GM19467 (cell line): ENCODE data around the gene SRMS.

ENCODE experiments used
- ATAC-seq: cut with Tn5 transposase; IDR thresholded peaks from one replicate; pipeline ENCODE4 v1.9.1; 2021; ENCODE audit warnings: mild to moderate bottlenecking, moderate library complexity; ENCODE audit not compliant: unreplicated experiment

SRMS gene

GRCh38 chr20:63539441-63540370 is 7.8 kb downstream of the SRMS start:
- no peak for ATAC-seq

GRCh38 chr20:63539092-63539430 is 8.5 kb downstream of the SRMS start:
- no peak for ATAC-seq

DNA sequence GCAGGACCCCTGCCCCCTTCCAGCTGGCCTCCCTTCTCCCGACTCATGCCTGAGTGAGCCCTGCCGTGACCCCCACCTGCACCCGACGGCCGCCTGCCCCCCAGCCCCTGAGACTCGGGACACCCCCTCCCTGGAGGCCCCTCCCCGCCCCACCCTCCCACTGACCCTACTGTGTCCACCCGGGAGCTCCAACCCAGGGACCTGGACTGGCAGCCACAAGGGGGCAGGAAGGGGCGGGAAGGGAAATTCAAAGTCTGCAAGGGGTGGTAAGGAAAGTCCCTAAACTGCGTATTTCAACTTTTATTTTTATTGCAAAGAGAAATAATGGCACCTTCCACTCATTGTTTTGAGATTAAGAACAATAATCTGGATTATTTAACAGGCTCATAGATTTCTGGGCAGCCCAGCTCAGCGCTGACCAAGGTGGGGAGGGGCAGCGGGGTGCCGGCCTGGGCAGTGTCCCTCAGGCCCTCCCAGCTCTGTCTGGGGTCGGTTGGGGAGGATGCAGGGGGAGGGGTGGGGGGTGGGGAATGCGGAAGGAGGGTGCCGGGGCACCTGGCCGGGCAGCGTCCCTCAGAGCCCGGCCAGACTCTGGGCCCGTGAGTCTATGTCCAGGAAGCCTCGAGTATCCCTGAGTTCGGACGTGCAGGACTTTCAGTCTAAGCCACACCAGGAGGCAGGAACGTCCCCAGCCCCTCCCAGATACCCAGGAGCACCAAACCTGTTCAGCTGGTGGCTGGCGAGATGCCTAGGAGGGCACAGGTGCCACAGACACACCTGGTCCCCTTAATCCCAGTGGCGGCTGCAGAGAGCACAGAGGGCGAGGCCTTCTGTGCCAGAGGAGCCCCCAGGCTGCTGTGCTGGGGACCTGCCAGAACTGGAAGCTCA is 9.1 kb downstream of the SRMS start:
- no peak for ATAC-seq

GRCh38 chr20:63537525-63538203 is 9.9 kb downstream of the SRMS start:
- ATAC-seq, result peak; percentile 86

- ATAC-seq, result peak; percentile 11
Observed at GRCh38 chr20:63536997-63537524, 10.5 kb downstream of the SRMS start, which contains the start of gene PTK6. Gene PTK6, minus strand, starts transcription at chr20:63537376. Its CDS starts 62 bp downstream, at chr20:63537314.

DNA sequence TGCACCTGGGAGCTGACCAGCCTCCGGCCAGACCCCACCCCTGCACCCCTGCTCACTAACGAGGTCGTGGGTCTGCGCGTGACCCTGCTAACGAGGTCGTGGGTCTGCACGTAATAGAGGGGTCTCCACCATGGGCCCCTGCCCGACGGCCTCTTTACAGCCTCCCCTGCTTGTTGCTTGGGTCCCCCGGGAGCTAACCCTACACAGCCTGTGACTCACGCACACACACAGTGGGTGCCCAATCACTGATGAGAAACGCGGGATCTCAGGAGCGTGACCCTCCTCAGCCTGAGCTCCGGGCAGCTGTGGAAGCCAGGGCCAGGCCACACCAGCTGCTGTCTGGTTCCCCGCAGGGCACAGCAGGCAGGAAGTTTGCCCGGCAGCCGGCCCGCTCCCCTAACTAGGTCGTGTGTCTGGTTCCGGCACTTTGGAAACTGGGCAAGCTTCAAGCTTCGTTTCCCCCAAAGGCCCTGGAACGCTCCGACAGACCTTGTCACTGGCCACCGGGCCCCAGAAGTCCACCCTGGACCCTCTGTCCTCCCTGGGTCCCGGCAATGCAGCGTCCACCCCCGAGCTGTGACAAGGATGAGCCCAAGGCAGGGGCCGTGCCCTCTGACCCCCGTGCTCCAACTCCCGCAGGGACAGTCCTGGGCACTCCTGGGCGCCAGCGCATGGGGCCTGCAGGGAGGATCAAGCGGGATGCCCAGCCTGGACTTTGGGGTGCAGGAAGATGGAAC is 11.1 kb downstream of the SRMS start:
- ATAC-seq, result no peak

DNA sequence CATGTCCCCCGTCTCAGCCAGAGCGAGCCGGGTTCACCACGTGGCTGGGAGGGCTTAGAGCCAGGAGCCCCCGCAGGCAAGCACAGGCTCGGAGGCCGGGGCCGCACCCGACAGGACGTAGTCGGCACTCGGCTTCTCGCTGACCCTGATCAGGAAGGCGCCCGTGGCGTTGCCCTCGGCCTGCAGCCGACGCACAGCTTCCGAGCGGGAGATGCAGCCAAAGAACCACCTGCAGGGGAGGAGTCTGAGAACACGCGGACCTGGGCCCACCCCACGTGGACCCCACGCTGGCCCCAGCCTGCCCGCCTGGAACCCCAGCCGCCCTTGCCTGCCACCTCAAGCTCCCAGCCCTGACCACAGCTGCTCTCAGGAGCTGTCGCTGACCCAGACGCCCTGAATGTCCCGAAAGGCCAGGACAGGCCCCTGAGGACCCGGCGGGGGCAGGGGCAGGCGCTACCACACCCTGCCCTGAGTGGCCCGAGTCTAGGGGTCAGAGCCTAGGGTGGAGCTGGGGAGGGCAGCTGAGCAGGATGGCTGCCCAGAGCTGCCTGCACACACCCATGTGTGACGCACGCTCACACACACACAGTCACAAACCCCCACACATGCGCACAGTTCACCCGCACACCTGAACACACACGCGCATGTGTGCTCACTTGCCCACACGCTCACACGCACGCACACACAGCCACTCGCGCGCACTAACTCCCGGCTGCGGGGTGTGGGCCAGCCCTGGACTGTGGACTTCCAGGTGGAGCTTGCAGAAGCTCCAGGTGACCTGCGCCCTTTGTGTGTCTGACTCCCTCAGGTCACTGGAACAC is 12.5 kb downstream of the SRMS start:
- ATAC-seq, result no peak

DNA sequence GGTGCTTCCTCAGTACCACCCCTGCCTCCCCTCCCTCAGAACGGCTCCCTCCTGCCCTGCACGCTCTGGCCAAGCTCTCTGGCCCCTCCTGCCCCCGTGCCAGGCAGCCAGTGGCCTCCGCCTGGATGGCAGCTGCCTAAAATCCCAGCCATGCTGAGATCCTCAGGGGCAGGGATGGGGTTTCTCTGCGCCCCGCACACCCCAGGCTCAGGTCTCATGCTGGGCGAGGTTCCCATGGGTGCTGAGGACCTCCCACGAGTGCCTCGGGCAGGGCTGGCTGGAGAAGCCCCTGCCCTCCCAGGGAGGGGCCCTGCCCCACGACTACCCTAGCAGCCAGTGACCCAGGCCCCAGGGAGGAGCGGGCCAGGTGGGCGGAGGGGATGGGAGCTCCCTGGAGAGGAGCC is 13.1 kb downstream of the SRMS start:
- ATAC-seq, result no peak

DNA sequence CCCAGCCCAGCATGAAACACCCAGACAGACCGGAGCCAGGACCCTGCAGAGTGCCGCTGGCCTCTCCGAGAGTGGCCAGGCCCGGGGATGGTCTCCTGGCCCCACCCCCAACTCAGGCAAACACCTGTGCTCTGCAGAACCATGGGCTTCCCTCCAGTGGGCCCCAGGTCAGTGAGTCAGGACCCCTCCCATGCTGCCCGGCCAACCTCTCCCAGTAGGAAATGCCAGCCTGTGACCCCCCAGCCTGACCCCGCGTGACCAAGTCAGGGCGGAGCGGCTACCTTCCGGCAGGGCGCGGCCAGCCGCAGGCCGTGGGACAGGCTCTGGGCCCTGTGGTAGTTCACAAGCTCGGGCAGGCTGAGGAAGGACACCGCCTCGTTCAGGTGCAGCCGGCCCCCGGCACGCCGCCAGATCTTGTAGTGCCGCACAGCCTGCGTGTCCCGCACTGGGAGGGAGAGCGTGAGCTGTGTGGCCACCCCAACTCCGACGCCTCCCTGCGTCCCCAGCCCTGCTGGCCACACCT is 13.6 kb downstream of the SRMS start:
- ATAC-seq, result no peak

DNA sequence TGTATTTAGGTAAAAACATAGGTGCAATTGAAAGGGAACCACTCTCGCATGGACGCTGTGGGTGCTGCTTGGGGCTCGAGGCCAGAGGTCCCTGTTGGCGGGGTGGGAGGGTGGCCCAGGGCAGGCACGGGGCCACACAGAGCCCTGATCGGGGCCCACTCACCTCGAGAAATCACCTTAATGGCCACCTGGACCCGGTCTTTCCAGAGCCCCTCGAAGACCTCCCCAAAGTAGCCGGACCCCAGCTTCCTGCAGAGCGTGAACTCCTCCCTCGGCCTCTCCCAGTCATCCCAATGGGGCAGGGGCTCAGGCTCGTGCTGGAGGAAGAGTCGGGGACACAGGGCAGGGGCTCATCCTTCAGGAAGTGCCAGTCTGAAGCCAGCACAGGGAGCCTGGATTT is 14.2 kb downstream of the SRMS start:
- ATAC-seq, result no peak

DNA sequence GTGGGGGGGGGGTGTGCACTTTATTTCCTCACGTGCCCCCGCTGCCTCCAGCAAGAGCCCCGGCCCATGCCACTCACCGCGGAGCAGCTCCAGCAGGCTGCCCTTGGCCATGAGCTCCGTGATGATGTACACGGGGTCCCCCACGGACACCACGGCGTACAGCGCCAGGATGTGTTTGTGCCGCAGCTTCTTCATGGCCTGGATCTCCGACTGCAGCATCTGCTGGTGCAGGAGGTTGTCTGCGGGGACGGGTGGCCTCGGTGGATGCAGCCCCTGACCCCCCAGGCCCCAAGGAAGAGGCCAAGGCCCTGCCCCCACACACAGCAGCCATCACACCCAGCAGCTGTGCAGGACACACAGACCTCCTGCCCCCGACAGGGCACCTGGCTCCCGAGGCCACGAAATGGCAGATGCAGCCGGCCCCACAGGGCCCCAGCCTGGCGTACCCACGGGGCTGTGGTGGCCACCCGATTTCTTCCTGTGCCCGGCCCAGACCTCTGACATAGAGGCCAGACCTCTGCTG is 15.0 kb downstream of the SRMS start:
- no peak for ATAC-seq

- ATAC-seq, result no peak
Observed at GRCh38 chr20:63531686-63532448, 15.7 kb downstream of the SRMS start.

- ATAC-seq, result no peak
Observed at GRCh38 chr20:63530788-63531160, 16.8 kb downstream of the SRMS start.

- no peak for ATAC-seq
Observed at GRCh38 chr20:63529861-63530787, 17.4 kb downstream of the SRMS start.

- no peak for ATAC-seq
Observed at GRCh38 chr20:63529180-63529860, 18.2 kb downstream of the SRMS start.

GRCh38 chr20:63527184-63527583 is 20.4 kb downstream of the SRMS start:
- no peak for ATAC-seq

GRCh38 chr20:63525971-63526370 is 21.6 kb downstream of the SRMS start:
- no peak for ATAC-seq
